ENCODE measurements around the gene CDK5RAP2.

- TF ChIP-seq CTCF (conservative IDR thresholded peaks at IDR 0.05; ENCODE audit: low read length) (no peak), EZH2phosphoT487 (IDR thresholded peaks at IDR 0.05; ENCODE audit: borderline replicate concordance, low read depth, low read length) (no peak)
Observed at GRCh38 chr9:120557205-120557604, 22.8 kb downstream of the CDK5RAP2 start.

Data from OCI-LY7 (cell line).